Measurements from ENCODE around the gene ADGRA1.
"Not testable (repeated sequence)": the region's sequence is repeated elsewhere in the genome, so short reads cannot be mapped to it uniquely, and the experiment has no call there.

Gene ADGRA1

DNA sequence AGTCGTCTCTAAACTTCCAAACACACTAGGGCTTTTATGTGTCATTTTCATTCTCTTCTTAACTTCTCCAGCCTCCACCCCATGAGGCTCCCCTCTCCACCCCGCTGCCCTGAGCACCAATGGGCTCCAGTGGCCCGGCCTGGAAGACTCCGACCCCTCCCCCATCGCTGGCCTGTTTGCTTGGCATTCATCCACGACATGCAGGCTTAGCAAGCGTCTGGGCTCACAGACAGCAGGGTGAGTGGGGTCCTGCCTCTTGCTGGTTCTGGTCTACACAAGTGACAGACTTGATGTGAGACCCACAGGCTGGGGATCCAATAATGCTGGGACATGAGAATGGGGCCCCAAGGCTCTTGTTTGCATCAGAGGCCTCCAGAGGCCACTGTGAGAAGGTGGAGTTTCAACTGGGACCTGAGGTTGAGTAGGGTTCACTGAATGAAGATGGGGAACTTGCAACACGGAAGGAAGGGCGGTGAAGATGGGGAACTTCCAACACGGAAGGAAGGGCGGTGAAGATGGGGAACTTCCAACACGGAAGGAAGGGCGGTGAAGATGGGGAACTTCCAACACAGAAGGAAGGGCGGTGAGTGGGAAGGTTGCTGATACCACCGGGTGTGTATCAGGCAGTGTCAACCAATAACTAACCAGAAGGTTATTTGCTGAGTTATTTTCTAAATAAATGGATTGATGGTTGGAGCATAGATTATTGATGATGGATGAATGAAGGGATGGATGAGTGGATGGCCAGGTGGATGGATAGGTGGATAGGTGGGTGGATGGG lies 86.3 kb downstream of the ADGRA1 start:
- Histone ChIP-seq H3K9ac (ENCODE audit: low read length) (no peak overlapping the region), H3K27ac (ENCODE audit: low read length) (no peak overlapping the region), H2AFZ (ENCODE audit: low read length) (no peak overlapping the region), H3K4me3 (ENCODE audit: low read length) (no peak overlapping the region), H3K4me1 (ENCODE audit: low read length) (no peaks in the 10 kb centered on the region), H3K9me2 (replicated peaks; ENCODE audit: insufficient read depth, low read length) (no peaks in the 10 kb centered on the region), H3F3A (ENCODE audit: insufficient read depth, low read length) (no peaks in the 10 kb centered on the region), H3K27me3 (replicated peaks; ENCODE audit: insufficient read depth, low read length) (peaks cover 53% of the 10 kb centered on the region), H3K4me2 (ENCODE audit: low read depth, low read length) (no peak overlapping the region), H4K20me1 (ENCODE audit: insufficient read depth, low read length) (no peaks in the 10 kb centered on the region), H3K79me2 (ENCODE audit: low read length) (no peaks in the 10 kb centered on the region), H3K36me3 (replicated peaks; ENCODE audit: insufficient read depth, low read length) (no peaks in the 10 kb centered on the region), H3K9me3 (replicated peaks; ENCODE audit: insufficient read depth, low read length) (no peaks in the 10 kb centered on the region)
- TF ChIP-seq CTCF (IDR thresholded peaks at IDR 0.05; ENCODE audit: low read length) = no peak
- no peak for TF ChIP-seq EZH2phosphoT487 (IDR thresholded peaks at IDR 0.05; ENCODE audit: low read length)
- no peak for TF ChIP-seq EZH2 (optimal IDR thresholded peaks at IDR 0.05; ENCODE audit: low read depth, low read length)
- no peak for DNase-seq

DNA sequence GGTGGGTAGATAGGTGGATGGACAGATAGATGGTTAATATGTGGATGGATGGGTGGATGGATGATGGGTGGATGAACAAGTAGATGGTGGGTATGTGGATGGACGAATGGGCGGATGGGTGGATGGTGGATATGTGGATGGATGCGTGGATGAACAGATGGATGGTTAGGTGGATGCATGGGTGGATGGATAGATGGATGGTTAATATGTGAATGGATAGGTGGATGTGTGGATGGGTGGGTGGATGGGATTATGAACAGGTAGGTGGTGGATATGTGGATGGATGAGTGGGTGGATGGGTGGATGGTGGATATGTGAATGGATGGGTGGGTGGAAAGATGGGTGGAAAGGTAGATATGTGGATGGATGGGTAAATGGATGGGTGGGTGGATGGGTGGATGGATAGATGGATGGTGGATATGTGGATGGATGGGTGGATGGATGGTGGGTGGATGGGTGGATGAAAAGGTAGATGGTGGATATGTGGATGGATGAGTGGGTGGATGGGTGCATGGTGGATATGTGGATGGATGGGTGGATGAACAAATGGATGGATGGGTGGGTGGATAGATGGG lies 87.1 kb downstream of the ADGRA1 start:
- no peak overlapping the region for H3K4me2 ChIP-seq (ENCODE audit: low read depth, low read length)
- no peaks in the 10 kb centered on the region for H3F3A ChIP-seq (ENCODE audit: insufficient read depth, low read length)
- TF ChIP-seq CTCF (IDR thresholded peaks at IDR 0.05; ENCODE audit: low read length) = no peak
- no peak for TF ChIP-seq EZH2 (optimal IDR thresholded peaks at IDR 0.05; ENCODE audit: low read depth, low read length)
- TF ChIP-seq EZH2phosphoT487 (IDR thresholded peaks at IDR 0.05; ENCODE audit: low read length) = no peak
- DNase-seq = no peak
- no peaks in the 10 kb centered on the region for H3K9me3 ChIP-seq (replicated peaks; ENCODE audit: insufficient read depth, low read length)
- no peaks in the 10 kb centered on the region for H3K9me2 ChIP-seq (replicated peaks; ENCODE audit: insufficient read depth, low read length)
- H3K79me2 ChIP-seq (ENCODE audit: low read length) = no peaks in the 10 kb centered on the region
- no peaks in the 10 kb centered on the region for H3K4me1 ChIP-seq (ENCODE audit: low read length)
- no peak overlapping the region for H3K27ac ChIP-seq (ENCODE audit: low read length)
- H3K9ac ChIP-seq (ENCODE audit: low read length) = no peak overlapping the region
- no peaks in the 10 kb centered on the region for H3K36me3 ChIP-seq (replicated peaks; ENCODE audit: insufficient read depth, low read length)
- H4K20me1 ChIP-seq (ENCODE audit: insufficient read depth, low read length) = no peaks in the 10 kb centered on the region
- H2AFZ ChIP-seq (ENCODE audit: low read length) = no peak overlapping the region
- peaks cover 53% of the 10 kb centered on the region for H3K27me3 ChIP-seq (replicated peaks; ENCODE audit: insufficient read depth, low read length)
- no peak overlapping the region for H3K4me3 ChIP-seq (ENCODE audit: low read length)

DNA sequence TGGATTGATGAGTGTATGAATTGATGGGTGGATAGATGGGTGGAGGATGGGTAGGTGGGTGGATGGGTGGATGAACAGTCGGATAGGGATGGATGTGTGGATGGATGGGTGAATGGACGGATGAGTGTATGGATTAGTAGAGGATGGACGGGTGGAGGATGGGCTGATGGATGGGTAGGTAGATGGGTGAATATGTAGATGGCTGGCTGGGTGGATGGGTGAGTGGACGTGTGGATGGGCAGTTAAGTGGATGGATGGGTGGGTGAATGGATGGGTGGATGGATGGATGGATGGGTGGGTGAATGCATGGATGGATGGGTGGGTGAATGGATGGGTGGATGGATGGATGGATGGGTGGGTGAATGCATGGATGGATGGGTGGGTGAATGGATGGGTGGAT lies 87.9 kb downstream of the ADGRA1 start:
- H3K9me2 ChIP-seq (replicated peaks; ENCODE audit: insufficient read depth, low read length); H3F3A ChIP-seq (ENCODE audit: insufficient read depth, low read length); DNase-seq; H3K4me2 ChIP-seq (ENCODE audit: low read depth, low read length); H3K9ac ChIP-seq (ENCODE audit: low read length); H4K20me1 ChIP-seq (ENCODE audit: insufficient read depth, low read length); H3K27ac ChIP-seq (ENCODE audit: low read length); H3K36me3 ChIP-seq (replicated peaks; ENCODE audit: insufficient read depth, low read length); H3K4me1 ChIP-seq (ENCODE audit: low read length); H3K4me3 ChIP-seq (ENCODE audit: low read length); H3K9me3 ChIP-seq (replicated peaks; ENCODE audit: insufficient read depth, low read length); H3K79me2 ChIP-seq (ENCODE audit: low read length); H2AFZ ChIP-seq (ENCODE audit: low read length): not testable (repeated sequence)
- peaks cover 53% of the 10 kb centered on the region for H3K27me3 ChIP-seq (replicated peaks; ENCODE audit: insufficient read depth, low read length)

DNA sequence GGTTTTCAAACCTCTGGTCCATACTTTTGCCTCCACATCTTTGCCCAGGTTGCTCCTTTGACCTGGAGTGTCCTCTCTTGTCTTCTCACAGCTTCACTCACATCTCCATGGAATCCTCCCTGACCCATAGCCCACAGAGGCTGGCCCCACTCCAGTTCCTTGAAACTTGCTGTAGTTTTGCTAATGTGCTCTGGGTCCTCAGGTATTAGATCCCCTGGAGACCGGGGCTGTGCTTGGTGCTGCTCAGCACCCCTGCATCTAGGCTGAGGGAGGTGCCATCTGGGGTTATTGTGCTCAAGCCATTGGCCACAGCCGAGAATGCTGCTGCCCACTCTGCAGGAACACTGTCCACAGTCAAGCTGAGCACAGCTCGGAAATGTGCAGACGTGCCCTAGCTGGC lies 88.8 kb downstream of the ADGRA1 start:
- H3K9me3 ChIP-seq (replicated peaks; ENCODE audit: insufficient read depth, low read length) = no peaks in the 10 kb centered on the region
- no peaks in the 10 kb centered on the region for H3K4me1 ChIP-seq (ENCODE audit: low read length)
- no peak for DNase-seq
- no peak overlapping the region for H3K27ac ChIP-seq (ENCODE audit: low read length)
- H3K4me2 ChIP-seq (ENCODE audit: low read depth, low read length) = no peak overlapping the region
- no peak overlapping the region for H3K4me3 ChIP-seq (ENCODE audit: low read length)
- no peak overlapping the region for H3K9ac ChIP-seq (ENCODE audit: low read length)
- H3K27me3 ChIP-seq (replicated peaks; ENCODE audit: insufficient read depth, low read length) = peaks cover 53% of the 10 kb centered on the region
- no peaks in the 10 kb centered on the region for H3K36me3 ChIP-seq (replicated peaks; ENCODE audit: insufficient read depth, low read length)
- H4K20me1 ChIP-seq (ENCODE audit: insufficient read depth, low read length) = no peaks in the 10 kb centered on the region
- H3K79me2 ChIP-seq (ENCODE audit: low read length) = no peaks in the 10 kb centered on the region
- H3F3A ChIP-seq (ENCODE audit: insufficient read depth, low read length) = no peaks in the 10 kb centered on the region
- no peak for TF ChIP-seq EZH2phosphoT487 (IDR thresholded peaks at IDR 0.05; ENCODE audit: low read length)
- no peak overlapping the region for H2AFZ ChIP-seq (ENCODE audit: low read length)
- H3K9me2 ChIP-seq (replicated peaks; ENCODE audit: insufficient read depth, low read length) = no peaks in the 10 kb centered on the region

Measured in MM.1S (cell line).